GM20000 (cell line): Measurements from ENCODE around the gene SP140L.

ENCODE experiments used
- DNase-seq: peaks from one replicate; pipeline ENCODE4 v3.0.0; 2012; ENCODE audit warnings: low spot score
- CTCF ChIP-seq: IDR thresholded peaks from 2 replicates; pipeline ENCODE4 v1.5.1; 2012; ENCODE audit warnings: mild to moderate bottlenecking, control low read depth; ENCODE audit errors: extremely low read depth, missing control alignments

SP140L gene

GRCh38 chr2:230325316-230326243 is 1.4 kb upstream of the SP140L start:
- no peak for TF ChIP-seq CTCF
- DNase-seq, result no peak

GRCh38 chr2:230327418-230328154 is 593 bp downstream of the SP140L start:
- TF ChIP-seq CTCF, result no peak
- DNase-seq, result peak; percentile 59

GRCh38 chr2:230328155-230328458 is 1.1 kb downstream of the SP140L start:
- DNase-seq, result no peak
- TF ChIP-seq CTCF, result no peak

GRCh38 chr2:230329946-230330605 is 3.1 kb downstream of the SP140L start:
- DNase-seq, result no peak

GRCh38 chr2:230330725-230331124 is 3.7 kb downstream of the SP140L start:
- TF ChIP-seq CTCF, result no peak
- DNase-seq, result no peak

More at GRCh38 chr2:230329946-230330605, 3.1 kb downstream of the SP140L start:
- no peak for TF ChIP-seq CTCF

GRCh38 chr2:230335461-230335863 is 8.5 kb downstream of the SP140L start:
- no peak for DNase-seq
- no peak for TF ChIP-seq CTCF
